HG03039 (cell line): Measurements from ENCODE around the gene VSIG2.

Source experiments
- ATAC-seq: cut with Tn5 transposase; IDR thresholded peaks from one replicate; pipeline ENCODE4 v1.9.1; 2021; ENCODE audit warnings: mild to moderate bottlenecking, moderate library complexity; ENCODE audit not compliant: unreplicated experiment

The VSIG2 gene

DNA sequence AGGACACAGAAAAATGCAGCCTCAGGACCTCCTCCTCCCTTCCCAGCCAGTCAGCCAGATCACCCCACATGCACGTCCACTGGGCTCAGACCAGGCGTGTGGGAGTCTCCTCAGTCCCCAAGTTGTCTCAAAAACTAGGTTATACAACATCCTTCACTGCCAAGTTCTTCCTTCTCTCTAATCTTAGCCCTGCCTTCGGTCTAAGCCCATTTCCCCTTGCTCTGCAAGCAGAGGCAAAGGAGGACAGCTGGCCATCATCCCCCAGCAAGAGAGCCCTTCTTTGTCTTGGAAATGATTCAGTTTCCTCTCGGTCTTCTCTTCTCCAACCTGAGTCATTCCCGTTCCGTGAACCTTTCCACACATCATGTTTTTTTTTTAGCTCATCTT lies 26.3 kb downstream of the VSIG2 start:
- no peak for ATAC-seq

DNA sequence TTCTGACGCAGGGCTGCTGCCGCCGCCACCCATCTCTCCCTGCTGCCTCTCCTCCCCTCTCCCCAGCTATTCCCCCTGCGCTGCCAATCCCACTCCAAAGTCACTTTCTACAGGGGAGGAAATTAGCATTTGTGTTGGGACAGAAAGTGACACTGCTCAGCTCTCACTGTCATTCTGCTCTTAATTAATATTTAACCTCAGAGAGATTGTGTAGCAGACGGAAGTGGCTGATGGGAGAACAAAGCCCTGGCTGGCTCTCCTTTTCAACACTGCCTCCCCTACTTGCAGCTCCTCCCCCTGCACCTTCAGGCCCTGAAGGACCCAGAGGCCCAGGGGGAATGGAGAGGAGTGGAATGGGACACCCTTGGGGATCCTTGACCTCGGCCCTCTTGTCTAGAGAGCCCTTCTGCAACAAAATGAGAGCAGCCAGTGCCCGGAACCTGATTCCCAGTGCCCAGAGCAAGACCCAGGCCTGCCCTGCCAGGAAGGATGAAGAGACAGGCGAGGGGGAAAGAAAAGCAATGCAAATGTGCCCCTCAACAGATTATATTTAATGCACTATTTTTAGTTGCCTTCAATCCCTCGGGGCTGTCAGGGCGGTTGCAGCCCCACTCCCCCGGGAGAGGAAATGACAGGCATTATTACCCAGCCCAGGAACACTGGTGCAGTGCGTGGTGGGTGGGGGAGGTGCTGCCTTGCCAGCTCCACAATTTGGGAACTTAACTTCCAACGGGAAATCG lies 26.9 kb downstream of the VSIG2 start:
- ATAC-seq, result peak; percentile 68

- ATAC-seq, result no peak
Measured at GRCh38 chr11:124722176-124722575, 29.9 kb downstream of the VSIG2 start.

- ATAC-seq, result no peak
Measured at GRCh38 chr11:124719534-124719933, 32.5 kb downstream of the VSIG2 start.

DNA sequence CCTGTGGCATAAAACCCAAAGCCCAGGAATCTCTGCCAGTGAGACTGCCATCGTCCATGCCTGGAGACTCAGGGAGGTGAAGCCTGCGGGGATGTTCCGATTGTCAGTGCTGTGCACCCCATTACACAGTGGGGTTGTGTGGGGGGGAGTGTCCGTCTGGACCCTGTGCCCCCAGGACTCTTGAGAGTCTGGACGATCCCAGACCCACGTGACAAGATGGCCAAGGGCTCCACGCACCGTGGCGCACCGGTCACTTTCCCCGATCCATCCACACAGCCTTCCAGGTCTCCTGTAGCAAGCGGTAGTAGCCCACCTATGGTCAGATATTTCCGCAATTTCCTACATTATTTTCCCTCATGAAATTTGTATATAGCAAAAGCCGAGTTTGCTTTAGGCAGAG lies 33.3 kb downstream of the VSIG2 start:
- no peak for ATAC-seq

GRCh38 chr11:124717786-124718651 lies 34.0 kb downstream of the VSIG2 start:
- ATAC-seq, result no peak

DNA sequence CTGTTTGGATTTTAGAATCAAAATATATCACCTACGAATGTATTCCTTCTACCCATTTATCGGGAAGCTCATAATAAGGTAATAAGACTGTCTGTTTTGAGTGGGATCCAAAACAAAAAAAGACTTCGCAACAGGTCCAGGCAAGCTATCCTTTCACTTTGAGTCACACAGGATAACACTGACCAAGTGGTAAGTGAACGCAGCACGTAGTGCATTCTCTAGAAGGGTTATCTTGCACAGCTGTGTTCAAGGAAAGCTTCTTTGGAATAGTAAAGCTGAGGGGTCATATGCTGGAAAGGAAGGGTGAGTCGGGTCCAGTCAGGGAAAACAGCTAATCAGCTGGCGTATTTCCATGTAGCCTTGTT lies 34.7 kb downstream of the VSIG2 start:
- ATAC-seq, result no peak

DNA sequence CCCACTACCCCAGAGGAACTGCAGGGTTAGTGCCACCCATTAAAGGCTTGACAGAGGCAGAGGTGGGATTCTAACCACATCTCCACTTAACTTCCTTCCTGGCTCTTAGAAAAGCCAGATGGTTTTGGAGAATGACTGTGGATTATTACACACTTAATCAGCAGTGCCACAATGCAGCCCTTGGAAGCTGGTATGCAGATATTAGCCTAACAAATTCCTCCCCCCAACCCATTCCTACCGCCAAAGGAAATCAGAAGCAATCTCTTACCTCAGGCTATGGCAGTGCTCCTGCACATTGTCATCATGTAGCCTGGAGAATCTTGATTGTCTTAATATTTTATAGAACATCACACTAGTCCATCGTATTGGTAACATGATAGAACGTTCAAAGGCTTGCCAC lies 35.5 kb downstream of the VSIG2 start:
- no peak for ATAC-seq

DNA sequence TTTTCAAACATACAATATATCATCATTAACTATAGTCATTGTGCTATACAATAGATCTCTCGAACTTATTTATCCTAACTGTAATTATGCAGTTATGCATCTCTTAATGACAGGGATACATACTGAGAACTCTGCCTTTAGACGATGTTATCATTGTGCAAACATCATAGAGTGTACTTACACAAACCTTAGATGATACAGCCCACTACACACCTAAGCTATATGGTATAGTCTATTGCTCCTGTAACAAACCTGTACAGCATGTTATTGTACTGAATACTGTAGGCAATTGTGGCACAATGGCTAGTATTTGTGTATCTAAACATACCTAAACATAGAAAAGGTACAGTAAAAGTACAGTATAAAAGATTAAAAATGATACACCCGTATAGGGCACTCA lies 39.7 kb downstream of the VSIG2 start:
- no peak for ATAC-seq

DNA sequence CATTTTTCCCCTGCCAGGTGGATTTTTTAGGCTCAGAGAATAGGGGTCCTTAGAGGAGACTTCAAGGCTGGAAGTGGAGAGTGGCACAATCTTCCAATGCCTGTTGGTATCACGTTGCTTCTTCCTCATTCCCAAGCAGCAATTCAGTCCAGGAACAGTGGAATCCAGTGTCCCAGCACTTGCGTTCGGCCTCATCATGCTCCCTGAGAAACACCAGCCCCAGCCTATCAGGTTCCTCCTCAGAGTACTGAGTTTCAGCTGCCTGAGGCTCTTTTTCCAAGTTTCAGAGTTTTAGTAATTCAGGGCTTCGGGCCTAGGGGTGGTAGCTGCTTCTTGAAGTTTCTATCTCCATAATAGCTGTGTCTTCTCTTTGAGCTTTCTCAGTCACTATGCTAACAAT lies 44.2 kb downstream of the VSIG2 start:
- no peak for ATAC-seq

DNA sequence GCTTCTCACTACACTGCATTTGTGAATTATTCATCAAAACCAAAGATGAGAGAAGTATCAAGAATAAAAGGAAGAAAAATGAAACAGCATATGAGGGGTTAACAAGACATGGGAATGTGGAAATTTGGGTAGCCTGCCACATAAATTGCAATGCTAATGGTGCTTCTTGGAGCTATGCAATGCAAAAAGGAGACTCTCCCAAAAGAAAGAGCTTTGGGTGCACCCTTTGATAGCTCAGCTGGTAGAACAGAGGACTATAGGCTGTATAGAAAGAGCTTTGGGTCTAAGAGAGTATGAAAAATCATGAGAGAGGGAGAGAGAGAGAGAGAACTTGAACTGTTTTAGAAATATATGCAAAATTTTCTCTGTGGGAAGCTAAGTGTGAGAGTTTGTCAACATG lies 52.0 kb downstream of the VSIG2 start:
- ATAC-seq, result no peak

- ATAC-seq, result no peak
Measured at GRCh38 chr11:124699547-124699946, 52.5 kb downstream of the VSIG2 start.
